ENCODE results near the gene TJP1.
"Not testable (repeated sequence)": the region's sequence is repeated elsewhere in the genome, so short reads cannot be mapped to it uniquely, and the experiment has no call there.

The TJP1 gene

GRCh38 chr15:29680465-29681165 is 141.7 kb downstream of the TJP1 start:
- no peak for DNase-seq

DNA sequence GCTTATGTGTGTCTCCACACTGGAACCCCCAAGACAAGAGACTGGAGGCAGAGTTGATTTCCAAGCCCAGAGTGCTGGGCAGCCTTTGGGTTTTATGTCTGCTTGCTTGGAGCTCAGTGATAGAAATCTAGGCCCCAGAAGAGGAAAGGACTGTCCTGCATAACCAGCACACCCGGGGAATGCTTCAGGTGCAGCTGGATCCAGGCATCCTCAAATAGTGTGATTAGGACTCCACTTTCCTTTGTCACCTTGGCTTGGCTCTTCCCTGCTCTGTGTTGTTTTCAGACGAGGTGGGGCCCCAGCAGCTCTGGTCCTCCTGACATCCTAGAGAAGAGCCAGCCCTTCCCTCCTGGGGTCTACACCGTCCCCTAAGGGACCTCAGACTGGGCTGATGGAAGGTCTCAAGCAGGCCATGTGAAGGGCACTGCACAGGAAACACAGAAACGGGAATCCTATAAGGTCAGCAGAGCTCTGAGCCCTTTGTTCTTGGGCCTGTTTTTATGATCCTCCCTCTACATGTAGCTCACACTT is 143.7 kb downstream of the TJP1 start:
- no peak for DNase-seq

- peak; percentile 77 for DNase-seq
Measured at GRCh38 chr15:29677871-29678461, 144.3 kb downstream of the TJP1 start.

DNA sequence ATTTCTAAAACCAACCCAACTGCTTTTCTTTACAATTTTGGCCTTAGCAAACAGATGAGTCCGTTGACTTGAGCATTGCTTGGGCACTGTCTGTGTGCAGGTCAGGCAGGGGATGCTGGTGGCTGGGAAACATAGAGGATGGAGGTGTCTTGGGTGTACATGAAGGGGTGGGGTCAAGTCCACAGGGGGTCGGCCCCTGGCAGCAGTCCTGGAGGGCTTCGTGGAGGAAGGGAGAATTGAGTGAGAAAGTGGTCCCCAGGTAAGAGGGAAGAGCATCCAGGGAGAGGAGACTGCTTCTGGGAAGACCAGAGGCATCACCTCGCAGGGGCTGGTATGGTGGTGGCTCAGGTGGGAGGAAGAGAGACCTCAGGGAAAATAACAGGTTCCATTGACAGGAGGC is 144.8 kb downstream of the TJP1 start:
- DNase-seq = no peak

GRCh38 chr15:29676961-29677402 is 145.3 kb downstream of the TJP1 start:
- no peak for DNase-seq

GRCh38 chr15:29676374-29676960 is 145.8 kb downstream of the TJP1 start:
- DNase-seq = not testable (repeated sequence)

DNA sequence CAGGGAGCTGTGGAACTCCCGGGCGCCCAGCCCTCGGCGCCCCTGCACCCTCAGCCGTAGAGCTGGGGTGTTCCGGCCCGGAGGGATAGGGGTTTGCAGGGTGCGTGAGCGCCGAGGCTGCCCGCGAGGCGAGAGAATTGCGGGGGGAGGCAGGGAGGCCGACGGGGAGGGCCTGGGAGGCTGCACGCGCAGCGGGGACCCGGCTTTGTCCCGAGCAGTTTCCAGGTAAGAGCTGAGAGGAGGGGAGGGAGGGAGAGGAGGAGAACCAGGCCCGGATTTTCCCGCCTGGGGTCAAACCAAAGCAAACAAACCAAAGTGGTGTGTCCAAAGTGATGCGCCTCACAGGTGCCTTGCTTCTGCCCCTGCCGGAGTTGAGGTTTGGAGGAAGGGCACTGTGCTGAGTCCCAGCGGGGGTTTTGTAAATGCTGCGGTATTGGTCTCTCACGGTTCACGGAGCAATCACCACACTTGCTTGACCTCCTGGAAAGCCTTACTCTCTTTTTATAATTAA is 146.4 kb downstream of the TJP1 start:
- DNase-seq = peak; percentile 52

DNA sequence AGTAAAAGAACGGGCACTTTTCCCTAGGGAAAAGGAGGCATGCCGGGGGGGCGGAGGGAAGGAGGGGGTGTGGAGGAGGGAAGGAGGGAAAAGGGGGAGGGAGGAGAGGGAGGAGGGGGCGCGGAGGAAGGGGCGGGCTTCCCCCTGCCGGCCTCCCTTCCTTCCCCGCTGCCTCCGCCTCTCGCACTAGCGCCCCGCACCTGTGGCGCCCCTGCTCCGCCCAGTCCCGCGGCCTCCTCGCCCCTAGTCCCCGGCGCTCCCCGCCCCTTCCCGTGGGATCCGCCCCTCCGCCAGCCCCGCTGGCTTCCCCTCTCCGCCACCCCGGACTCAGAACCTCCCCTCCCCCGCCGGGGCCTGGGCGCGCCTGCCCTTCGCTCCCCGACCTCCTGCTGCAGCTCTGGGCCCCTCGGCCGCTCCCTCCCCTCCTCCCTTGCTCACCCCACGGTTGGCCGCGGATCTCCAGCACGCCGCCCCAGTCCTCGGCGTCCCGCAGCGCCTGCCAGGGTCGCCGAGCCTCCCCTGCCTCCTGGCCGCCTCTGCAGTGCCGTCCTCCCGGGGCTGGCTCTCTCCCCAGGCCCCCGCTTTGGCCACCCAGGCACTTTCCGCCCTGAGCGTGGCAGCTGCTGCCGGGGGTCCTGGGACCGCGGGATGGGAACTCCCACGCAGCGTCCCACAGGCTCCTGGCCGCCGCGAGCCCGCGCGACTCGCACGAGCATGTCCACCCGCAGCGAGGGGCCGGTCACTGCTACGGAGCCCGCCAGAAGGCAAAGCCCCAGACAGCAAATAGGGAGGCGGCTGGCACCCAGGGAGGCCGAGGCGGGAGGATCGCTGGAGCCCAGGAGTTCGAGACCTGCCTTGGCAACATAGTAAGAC is 147.4 kb downstream of the TJP1 start:
- peak; percentile 74 for DNase-seq

GRCh38 chr15:29672923-29673809 is 149.1 kb downstream of the TJP1 start:
- DNase-seq = no peak

DNA sequence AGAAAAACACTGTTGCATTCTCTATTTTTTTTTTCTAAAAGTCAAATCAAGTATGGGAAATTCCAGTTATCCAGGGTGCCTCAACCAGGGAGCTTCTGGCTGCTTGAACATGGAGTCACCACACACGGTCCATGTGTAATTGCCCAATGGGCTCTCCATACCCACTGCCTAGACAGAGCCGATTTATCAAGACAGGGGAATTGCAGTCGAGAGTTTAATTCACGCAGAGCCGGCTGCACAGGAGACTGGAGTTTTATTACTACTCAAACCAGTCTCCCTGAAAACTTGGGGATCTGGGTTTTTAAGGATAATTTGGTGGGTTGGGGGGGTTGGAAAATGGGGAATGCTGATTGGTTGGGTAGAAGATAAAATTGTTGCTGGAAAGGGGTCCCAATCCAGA is 149.8 kb downstream of the TJP1 start:
- no peak for DNase-seq

- DNase-seq = not testable (repeated sequence)
Measured at GRCh38 chr15:29672046-29672445, 150.2 kb downstream of the TJP1 start.

- DNase-seq = no peak
Measured at GRCh38 chr15:29670998-29671981, 151.0 kb downstream of the TJP1 start.

DNA sequence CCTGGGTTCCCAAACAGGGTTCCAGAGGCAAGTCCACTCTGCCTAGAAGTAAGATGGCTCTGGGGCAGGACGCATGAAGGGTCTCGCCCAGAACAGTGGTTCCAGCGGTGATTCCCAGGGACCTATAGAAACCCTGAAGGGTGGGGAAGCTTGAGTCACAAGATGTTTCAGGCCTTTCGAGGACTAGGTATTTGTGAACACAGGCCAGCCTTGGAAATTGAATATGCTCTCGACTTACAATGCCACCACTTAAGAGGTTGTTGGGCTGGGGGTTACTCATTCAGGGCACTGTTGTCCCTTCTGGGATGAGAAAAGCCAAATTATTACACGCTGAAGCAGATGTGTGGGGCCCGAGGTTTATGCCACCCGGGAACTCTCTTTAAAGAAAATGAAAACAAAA is 152.0 kb downstream of the TJP1 start:
- no peak for DNase-seq

DNA sequence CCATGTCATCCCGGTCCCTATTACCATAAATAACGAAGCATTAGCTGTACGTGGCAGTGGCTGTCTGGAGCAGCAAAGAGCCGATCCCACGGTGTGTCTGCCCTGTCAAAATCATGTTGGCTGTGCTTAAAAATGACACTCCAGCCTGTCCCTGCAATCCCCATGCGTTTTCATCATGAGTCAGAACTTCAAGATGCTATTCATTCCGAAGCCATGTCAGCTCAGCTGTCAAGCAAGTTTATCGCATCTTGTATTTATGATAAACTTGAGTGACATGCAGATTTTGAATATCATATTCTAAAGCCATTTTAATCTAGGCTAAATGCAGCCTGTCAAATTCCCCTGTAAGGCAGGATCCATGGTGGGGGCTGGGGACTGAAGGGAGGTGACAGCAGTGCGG is 152.4 kb downstream of the TJP1 start:
- no peak for DNase-seq

- peak; percentile 68 for DNase-seq
Measured at GRCh38 chr15:29668120-29668602, 154.1 kb downstream of the TJP1 start.

DNA sequence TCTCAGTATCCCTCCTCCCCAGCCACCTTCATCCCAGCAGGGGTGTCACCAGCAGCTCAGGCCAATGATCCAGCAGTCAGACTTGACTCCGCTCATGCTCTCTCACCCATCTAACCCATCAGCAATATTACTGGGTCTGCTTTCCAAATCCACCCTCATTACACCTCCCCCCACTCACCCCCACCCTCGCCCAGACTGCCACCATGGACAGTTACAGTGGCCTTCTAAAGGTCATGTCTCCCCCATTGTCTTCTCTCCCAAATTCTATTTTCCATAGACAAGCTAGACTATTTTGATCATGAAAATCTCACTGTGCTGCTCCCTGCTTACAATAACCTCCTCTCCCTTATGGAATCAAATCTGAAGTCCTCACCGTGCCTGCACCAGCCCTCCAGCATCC is 156.0 kb downstream of the TJP1 start:
- DNase-seq = no peak

- DNase-seq = no peak
Measured at GRCh38 chr15:29665444-29666003, 156.7 kb downstream of the TJP1 start.

DNA sequence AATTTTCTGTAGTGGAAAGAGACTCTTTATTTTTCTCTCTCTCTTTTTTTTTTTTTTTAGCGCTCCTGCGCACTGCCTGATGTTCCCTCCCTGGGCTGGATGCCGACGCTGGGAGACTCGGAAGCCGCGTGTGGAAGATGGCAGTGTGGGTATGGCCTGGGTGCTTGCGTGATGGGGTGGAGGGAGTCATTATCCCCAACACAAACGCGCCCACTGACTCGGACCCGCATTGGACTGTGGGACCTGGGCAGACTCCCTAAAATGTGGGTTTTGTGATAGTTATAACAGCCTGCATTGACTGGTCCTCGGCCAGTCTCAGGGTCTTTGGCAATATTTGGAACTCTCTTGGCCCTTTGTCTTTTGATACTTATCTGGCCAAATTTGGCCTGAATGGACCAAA is 157.9 kb downstream of the TJP1 start:
- DNase-seq = no peak

DNA sequence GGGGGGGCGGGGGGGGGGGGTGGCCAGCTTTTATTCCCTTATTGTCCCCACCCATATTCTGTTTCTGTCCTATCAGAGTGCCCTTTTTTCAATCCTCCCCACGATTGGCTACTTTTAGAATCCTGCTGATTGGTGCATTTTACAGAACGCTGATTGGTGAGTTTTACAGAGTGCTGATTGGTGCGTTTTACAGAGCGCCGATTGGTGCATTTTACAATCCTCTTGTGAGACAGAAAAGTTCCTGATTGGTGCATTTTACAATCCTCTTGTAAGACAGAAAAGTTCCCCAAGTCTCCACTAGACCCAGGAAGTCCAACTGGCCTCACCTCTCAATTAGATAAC is 164.8 kb downstream of the TJP1 start:
- not testable (repeated sequence) for DNase-seq
